HCT116 (cell line): ENCODE results near the gene CGB1. TPM values are rescaled to one million over a fixed set of nuclear protein-coding genes. Genes with fewer than 3 reads are reported as not detected.

Experiments used
- MAX ChIP-seq: IDR thresholded peaks from 2 replicates; pipeline ENCODE4 v1.6.1; 2012
- POLR2A ChIP-seq: IDR thresholded peaks from 2 replicates; pipeline ENCODE4 v1.7.0; 2011; ENCODE audit warnings: borderline replicate concordance; ENCODE audit not compliant: insufficient read depth, insufficient read length; ENCODE audit errors: extremely low read depth
- REST ChIP-seq: IDR thresholded peaks from 2 replicates; pipeline ENCODE4 v1.6.1; 2012; ENCODE audit warnings: low read depth
- SP1 ChIP-seq: IDR thresholded peaks from 2 replicates; pipeline ENCODE4 v1.6.1; 2012; ENCODE audit warnings: low read depth
- YY1 ChIP-seq: IDR thresholded peaks from 2 replicates; pipeline ENCODE4 v1.6.1; 2011; ENCODE audit warnings: low read length, low read depth, moderate library complexity, mild to moderate bottlenecking; ENCODE audit not compliant: insufficient replicate concordance; ENCODE audit errors: extremely low read depth
- ZFX ChIP-seq: fragments of 450-650 bp; IDR thresholded peaks from 2 replicates; pipeline ENCODE4 v1.6.1; 2017
- total RNA-seq: library from RNA; stranded (reverse); gene quantifications from one replicate; pipeline ENCODE4 v1.2.1, GENCODE V29; 2021; ENCODE audit not compliant: unreplicated experiment
- TF ChIP-seq, protein P1 (sequence below), 3 experiments: fragments of 200-600 bp in 1 of 3; sonication (generic) in 1 of 3; IDR thresholded peaks in 2 of 3; conservative IDR thresholded peaks in 1 of 3; 2 replicates each; pipeline ENCODE4 v1.5.1; 2012 to 2017; ENCODE audit warnings: low read depth in 2 of 3, low read length in 2 of 3, antibody characterized with exemption in 1 of 3, borderline replicate concordance in 1 of 3, control low read depth in 1 of 3, mild to moderate bottlenecking in 1 of 3, mixed read lengths in 1 of 3, mixed run types in 1 of 3, moderate library complexity in 1 of 3; ENCODE audit not compliant: insufficient read depth in 1 of 3

CGB1 gene
- total RNA-seq, 1 experiment from 2014 or later = 0.76 TPM

- TF ChIP-seq REST = no peak
- TF ChIP-seq SP1 = peak; percentile 75
- TF ChIP-seq YY1 = peak; percentile 61
- peak; percentile 46 for TF ChIP-seq POLR2A
- TF ChIP-seq, protein P1, sequence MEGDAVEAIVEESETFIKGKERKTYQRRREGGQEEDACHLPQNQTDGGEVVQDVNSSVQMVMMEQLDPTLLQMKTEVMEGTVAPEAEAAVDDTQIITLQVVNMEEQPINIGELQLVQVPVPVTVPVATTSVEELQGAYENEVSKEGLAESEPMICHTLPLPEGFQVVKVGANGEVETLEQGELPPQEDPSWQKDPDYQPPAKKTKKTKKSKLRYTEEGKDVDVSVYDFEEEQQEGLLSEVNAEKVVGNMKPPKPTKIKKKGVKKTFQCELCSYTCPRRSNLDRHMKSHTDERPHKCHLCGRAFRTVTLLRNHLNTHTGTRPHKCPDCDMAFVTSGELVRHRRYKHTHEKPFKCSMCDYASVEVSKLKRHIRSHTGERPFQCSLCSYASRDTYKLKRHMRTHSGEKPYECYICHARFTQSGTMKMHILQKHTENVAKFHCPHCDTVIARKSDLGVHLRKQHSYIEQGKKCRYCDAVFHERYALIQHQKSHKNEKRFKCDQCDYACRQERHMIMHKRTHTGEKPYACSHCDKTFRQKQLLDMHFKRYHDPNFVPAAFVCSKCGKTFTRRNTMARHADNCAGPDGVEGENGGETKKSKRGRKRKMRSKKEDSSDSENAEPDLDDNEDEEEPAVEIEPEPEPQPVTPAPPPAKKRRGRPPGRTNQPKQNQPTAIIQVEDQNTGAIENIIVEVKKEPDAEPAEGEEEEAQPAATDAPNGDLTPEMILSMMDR (IDR thresholded peaks at IDR 0.05 in 2 of 3, conservative IDR thresholded peaks at IDR 0.05 in 1 of 3; ENCODE audit: borderline replicate concordance in 1 of 3, insufficient read depth in 1 of 3, low read depth in 2 of 3, low read length in 2 of 3) = no peak
- TF ChIP-seq MAX = peak; percentile 86
- TF ChIP-seq ZFX = peak; percentile 97
These were observed 48.5 kb upstream of the CGB1 start, which contains the start of gene SNRNP70 (continued) for GRCh38 chr19:49085020-49085867.
